Measurements from ENCODE around the gene PHLPP2. TPM values are rescaled to one million over a fixed set of nuclear protein-coding genes. Genes with fewer than 3 reads are reported as not detected.

PHLPP2 gene
- total RNA-seq, 4 donors from 2014 or later: 0.49 to 5.7 (median 1.7) TPM

- Histone ChIP-seq H3K27ac (no peak overlapping the region), H3K4me1 (no peaks in the 10 kb centered on the region), H3K27me3 (no peaks in the 10 kb centered on the region), H3K36me3 (peaks cover 7 to 47% (median 9%) of the 10 kb centered on the region in 3 donors), H3K9me3 (no peaks in the 10 kb centered on the region), H3K4me3 (no peak overlapping the region)
- 81% methylated on average over 7 of the region's 7 CpGs for WGBS, 2 donors
- TF ChIP-seq POLR2A (IDR thresholded peaks at IDR 0.05): no peak
- TF ChIP-seq, protein P1, sequence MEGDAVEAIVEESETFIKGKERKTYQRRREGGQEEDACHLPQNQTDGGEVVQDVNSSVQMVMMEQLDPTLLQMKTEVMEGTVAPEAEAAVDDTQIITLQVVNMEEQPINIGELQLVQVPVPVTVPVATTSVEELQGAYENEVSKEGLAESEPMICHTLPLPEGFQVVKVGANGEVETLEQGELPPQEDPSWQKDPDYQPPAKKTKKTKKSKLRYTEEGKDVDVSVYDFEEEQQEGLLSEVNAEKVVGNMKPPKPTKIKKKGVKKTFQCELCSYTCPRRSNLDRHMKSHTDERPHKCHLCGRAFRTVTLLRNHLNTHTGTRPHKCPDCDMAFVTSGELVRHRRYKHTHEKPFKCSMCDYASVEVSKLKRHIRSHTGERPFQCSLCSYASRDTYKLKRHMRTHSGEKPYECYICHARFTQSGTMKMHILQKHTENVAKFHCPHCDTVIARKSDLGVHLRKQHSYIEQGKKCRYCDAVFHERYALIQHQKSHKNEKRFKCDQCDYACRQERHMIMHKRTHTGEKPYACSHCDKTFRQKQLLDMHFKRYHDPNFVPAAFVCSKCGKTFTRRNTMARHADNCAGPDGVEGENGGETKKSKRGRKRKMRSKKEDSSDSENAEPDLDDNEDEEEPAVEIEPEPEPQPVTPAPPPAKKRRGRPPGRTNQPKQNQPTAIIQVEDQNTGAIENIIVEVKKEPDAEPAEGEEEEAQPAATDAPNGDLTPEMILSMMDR (IDR thresholded peaks at IDR 0.05): no peak
- no peak for DNase-seq
- intact Hi-C loops (cut with DNase I): no loop called here
Observed at GRCh38 chr16:71647391-71647790, 77.1 kb downstream of the PHLPP2 start.

DNA sequence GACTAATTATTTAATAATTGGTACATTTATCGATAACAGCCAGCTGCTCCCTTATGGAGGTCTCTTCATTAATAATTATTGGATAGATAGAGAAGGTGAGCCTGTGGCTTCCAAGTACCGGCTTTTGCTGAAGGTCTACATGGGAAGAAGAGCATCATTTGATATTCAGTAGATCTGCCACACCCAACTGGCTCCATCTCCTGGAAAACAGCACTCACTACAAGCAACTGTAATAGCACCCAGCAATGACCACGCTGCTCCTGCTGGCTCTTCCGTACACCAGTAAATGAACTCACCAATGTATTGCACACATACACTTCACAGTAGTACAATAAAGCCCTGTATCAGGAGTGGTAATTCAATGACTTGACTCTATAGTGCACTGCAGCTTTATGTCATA lies 79.1 kb downstream of the PHLPP2 start:
- Histone ChIP-seq H3K27ac (no peak overlapping the region), H3K36me3 (peaks cover 7 to 37% (median 9%) of the 10 kb centered on the region in 3 donors), H3K4me3 (no peak overlapping the region), H3K27me3 (no peaks in the 10 kb centered on the region), H3K9me3 (no peaks in the 10 kb centered on the region), H3K4me1 (no peaks in the 10 kb centered on the region)
- intact Hi-C loops (cut with DNase I): no loop called here
- TF ChIP-seq POLR2A (IDR thresholded peaks at IDR 0.05): no peak
- TF ChIP-seq, protein P1 (IDR thresholded peaks at IDR 0.05): peak in 3 of 6 experiments; percentile 9 to 44 (median 19)
- no peak for DNase-seq
- 77 to 86% methylated on average over 4 of the region's 4 CpGs for WGBS, 2 donors

DNA sequence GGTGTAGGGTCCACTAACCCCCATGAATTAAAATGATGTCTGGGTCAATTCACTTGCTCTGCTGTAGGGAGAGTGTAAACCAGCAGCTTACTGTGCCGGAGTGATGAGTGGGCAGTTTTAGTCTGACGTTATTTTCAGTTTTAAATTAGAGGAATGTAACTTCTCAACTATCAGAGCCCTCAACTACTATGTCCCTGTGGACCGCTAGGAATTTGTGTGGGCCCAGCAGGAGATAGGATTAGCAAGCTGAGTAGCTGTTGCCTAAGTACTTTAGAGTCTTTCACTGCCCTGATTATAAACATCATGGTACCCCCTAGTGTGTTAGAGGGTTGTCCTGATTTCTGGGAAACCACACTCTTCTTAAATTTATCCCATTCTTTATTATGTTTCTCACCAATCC lies 87.1 kb downstream of the PHLPP2 start:
- intact Hi-C loops (cut with DNase I): no loop called here
- no peaks in the 10 kb centered on the region for H3K27me3 ChIP-seq
- H3K4me3 ChIP-seq: no peak overlapping the region
- no peak for DNase-seq
- no peak overlapping the region for H3K27ac ChIP-seq
- no peaks in the 10 kb centered on the region for H3K9me3 ChIP-seq
- TF ChIP-seq POLR2A (IDR thresholded peaks at IDR 0.05): no peak
- TF ChIP-seq, protein P1 (IDR thresholded peaks at IDR 0.05): no peak
- 67 to 76% methylated on average over 3 of the region's 3 CpGs for WGBS, 2 donors
- H3K36me3 ChIP-seq: peaks cover 0 to 26% (median 0%) of the 10 kb centered on the region in 3 donors
- H3K4me1 ChIP-seq: no peaks in the 10 kb centered on the region

DNA sequence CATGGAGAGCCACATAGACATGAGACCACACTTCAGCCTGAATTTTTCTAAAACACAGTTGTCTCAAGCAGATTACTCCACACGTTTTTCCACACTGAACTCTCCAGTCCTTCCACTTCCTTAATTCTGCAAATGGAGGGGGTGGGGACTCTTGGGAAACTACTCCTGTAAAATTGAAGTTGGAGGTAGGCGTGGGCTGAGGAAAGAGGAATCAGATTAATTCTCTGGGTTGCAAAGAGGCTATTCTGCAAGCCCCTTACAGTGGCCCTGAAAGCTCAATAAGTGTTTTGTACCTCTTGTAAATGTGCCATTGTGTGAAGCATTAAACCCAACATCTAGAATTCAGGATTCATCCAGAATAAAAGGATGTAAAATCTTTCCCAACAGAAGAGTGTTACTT lies 88.9 kb downstream of the PHLPP2 start:
- TF ChIP-seq, protein P1 (IDR thresholded peaks at IDR 0.05): no peak
- no peak for TF ChIP-seq POLR2A (IDR thresholded peaks at IDR 0.05)
- H3K4me3 ChIP-seq: no peak overlapping the region
- peaks cover 0 to 24% (median 0%) of the 10 kb centered on the region in 3 donors for H3K36me3 ChIP-seq
- H3K4me1 ChIP-seq: peaks cover 0 to 9% (median 0%) of the 10 kb centered on the region in 3 donors
- H3K27me3 ChIP-seq: no peaks in the 10 kb centered on the region
- H3K27ac ChIP-seq: no peak overlapping the region
- WGBS, 2 donors: 41 to 67% methylated on average over 2 of the region's 2 CpGs
- no peaks in the 10 kb centered on the region for H3K9me3 ChIP-seq
- no peak for DNase-seq
- intact Hi-C loops (cut with DNase I): no loop called here

DNA sequence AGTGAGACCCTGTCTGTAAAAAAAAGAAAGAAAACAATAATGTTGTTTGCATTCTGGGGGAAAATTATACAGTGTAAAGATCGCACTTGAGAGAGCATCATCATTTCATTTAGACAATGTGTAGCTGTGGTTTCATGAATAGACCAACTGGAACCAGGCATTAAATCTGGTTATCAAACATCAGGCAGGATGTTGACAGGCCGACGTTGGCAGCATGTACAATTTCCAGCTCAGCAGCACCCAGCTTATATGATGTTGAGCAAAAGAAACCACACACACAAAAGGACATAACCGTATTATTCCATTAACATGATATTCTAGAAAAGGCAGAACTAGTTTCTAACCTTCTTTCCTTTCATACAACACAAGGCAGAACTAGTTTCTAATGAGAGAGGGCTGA lies 92.7 kb downstream of the PHLPP2 start:
- intact Hi-C loops (cut with DNase I): no loop called here
- H3K9me3 ChIP-seq: no peaks in the 10 kb centered on the region
- TF ChIP-seq POLR2A (IDR thresholded peaks at IDR 0.05): no peak
- TF ChIP-seq, protein P1 (IDR thresholded peaks at IDR 0.05): no peak
- H3K27me3 ChIP-seq: peaks cover 0 to 20% (median 5%) of the 10 kb centered on the region in 4 donors
- H3K27ac ChIP-seq: no peak overlapping the region
- H3K36me3 ChIP-seq: peaks cover 0 to 12% (median 0%) of the 10 kb centered on the region in 3 donors
- 69 to 79% methylated on average over 4 of the region's 4 CpGs for WGBS, 2 donors
- DNase-seq: no peak
- H3K4me3 ChIP-seq: no peak overlapping the region
- peaks cover 1 to 41% (median 2%) of the 10 kb centered on the region in 3 donors for H3K4me1 ChIP-seq

All from esophagus squamous epithelium (tissue), 5 donors.